HepG2 (cell line): ENCODE measurements around the gene GEMIN2. TPM values are rescaled to one million over a fixed set of nuclear protein-coding genes. Genes with fewer than 3 reads are reported as not detected.
A peak's percentile ranks its signal among the peaks of the same experiment; 100 is the strongest.

ENCODE experiments used
- FIP1L1 ChIP-seq: fragments of 200-400 bp; formaldehyde crosslinking; IDR thresholded peaks from 2 replicates; pipeline ENCODE4 v1.6.1; 2018; ENCODE audit warnings: low read depth, mild to moderate bottlenecking, low read length, moderate library complexity, borderline replicate concordance; ENCODE audit not compliant: insufficient read depth
- GLMP ChIP-seq: sonication (generic); formaldehyde crosslinking; IDR thresholded peaks from 2 replicates; pipeline ENCODE4 v1.9.0; 2021; ENCODE audit warnings: missing genetic modification reagents, mild to moderate bottlenecking, borderline replicate concordance
- IKZF4 ChIP-seq: sonication (generic); formaldehyde crosslinking; IDR thresholded peaks from 2 replicates; pipeline ENCODE4 v1.5.1; 2020; ENCODE audit warnings: borderline replicate concordance, mild to moderate bottlenecking, low read depth, missing genetic modification reagents; ENCODE audit errors: not compliant biosample characterization
- IRX3 ChIP-seq: sonication (generic); formaldehyde crosslinking; IDR thresholded peaks from 2 replicates; pipeline ENCODE4 v1.8.1; 2023; ENCODE audit warnings: mild to moderate bottlenecking, low read depth, missing genetic modification reagents, borderline replicate concordance
- ISL2 ChIP-seq: sonication (generic); formaldehyde crosslinking; IDR thresholded peaks from 2 replicates; pipeline ENCODE4 v1.5.0; 2020; ENCODE audit warnings: missing genetic modification reagents
- JUNB ChIP-seq: sonication (generic); formaldehyde crosslinking; IDR thresholded peaks from 2 replicates; pipeline ENCODE4 v1.8.0; 2022; ENCODE audit warnings: missing genetic modification reagents, mild to moderate bottlenecking, borderline replicate concordance
- RORA ChIP-seq: sonication (generic); formaldehyde crosslinking; IDR thresholded peaks from 2 replicates; pipeline ENCODE4 v1.5.0; 2020; ENCODE audit warnings: mild to moderate bottlenecking, missing genetic modification reagents, moderate library complexity
- SALL1 ChIP-seq: sonication (generic); formaldehyde crosslinking; IDR thresholded peaks from 2 replicates; pipeline ENCODE4 v1.8.0; 2022; ENCODE audit warnings: mild to moderate bottlenecking, missing genetic modification reagents
- ZBTB21 ChIP-seq: sonication (generic); formaldehyde crosslinking; IDR thresholded peaks from 2 replicates; pipeline ENCODE4 v1.4.0; 2020; ENCODE audit warnings: missing genetic modification reagents
- ZBTB8A ChIP-seq: sonication (generic); formaldehyde crosslinking; IDR thresholded peaks from 2 replicates; pipeline ENCODE4 v1.4.0; 2020; ENCODE audit warnings: mild to moderate bottlenecking, low read depth, missing genetic modification reagents, borderline replicate concordance
- ZNF747 ChIP-seq: sonication (generic); formaldehyde crosslinking; IDR thresholded peaks from 2 replicates; pipeline ENCODE4 v1.8.1; 2023; ENCODE audit warnings: missing genetic modification reagents, mild to moderate bottlenecking, borderline replicate concordance
- polyA plus RNA-seq, 8 experiments: library from polyadenylated mRNA; depleted of rRNA in 3 of 8; stranded (reverse) in 7 of 8; unstranded in 1 of 8; fragments of >200 nt; fragmentation: Illumina TruSeq in 4 of 8; extraction: Trizol in 4 of 8; gene quantifications; 2 replicates each; pipeline versions ENCODE4 v1.2.1 to v1.2.3, GENCODE V29; 2011 to 2016; ENCODE audit warnings: low read depth in 4 of 8, missing spikeins in 1 of 8, mixed read lengths in 1 of 8; ENCODE audit not compliant: insufficient read depth in 1 of 8
- total RNA-seq, 5 experiments: library from RNA; depleted of rRNA; stranded (reverse); fragments of >200 nt; fragmentation: Illumina TruSeq; extraction: Trizol; gene quantifications; 2 replicates each; pipeline ENCODE4 v1.2.3, GENCODE V29; 2016; ENCODE audit warnings: low read depth in 1 of 5
- TF ChIP-seq, protein P1 (sequence below): sonication (generic); formaldehyde crosslinking; IDR thresholded peaks from 2 replicates; pipeline ENCODE4 v1.4.0; 2020; ENCODE audit warnings: mild to moderate bottlenecking, missing genetic modification reagents
- TF ChIP-seq, protein P2 (sequence below): sonication (generic); formaldehyde crosslinking; IDR thresholded peaks from 2 replicates; pipeline ENCODE4 v1.4.0; 2020; ENCODE audit warnings: missing genetic modification reagents
- TF ChIP-seq, protein P3 (sequence below): fragments of 450-650 bp; IDR thresholded peaks from 2 replicates; pipeline ENCODE4 v1.6.1; 2017
- TF ChIP-seq, protein P4 (sequence below): IDR thresholded peaks from 2 replicates; pipeline ENCODE4 v1.6.1; 2018; ENCODE audit warnings: missing genetic modification reagents, mild to moderate bottlenecking, missing compliant biosample characterization

GEMIN2 gene
- total and polyA plus RNA-seq, 2 of the 13 experiments (the other 11 are each of a cell fraction or from before 2014, with no cell fraction given), result 54.8 to 110 TPM

GRCh38 chr14:39102265-39102968, 11.7 kb upstream of the GEMIN2 start (continued):
- TF ChIP-seq, protein P1, sequence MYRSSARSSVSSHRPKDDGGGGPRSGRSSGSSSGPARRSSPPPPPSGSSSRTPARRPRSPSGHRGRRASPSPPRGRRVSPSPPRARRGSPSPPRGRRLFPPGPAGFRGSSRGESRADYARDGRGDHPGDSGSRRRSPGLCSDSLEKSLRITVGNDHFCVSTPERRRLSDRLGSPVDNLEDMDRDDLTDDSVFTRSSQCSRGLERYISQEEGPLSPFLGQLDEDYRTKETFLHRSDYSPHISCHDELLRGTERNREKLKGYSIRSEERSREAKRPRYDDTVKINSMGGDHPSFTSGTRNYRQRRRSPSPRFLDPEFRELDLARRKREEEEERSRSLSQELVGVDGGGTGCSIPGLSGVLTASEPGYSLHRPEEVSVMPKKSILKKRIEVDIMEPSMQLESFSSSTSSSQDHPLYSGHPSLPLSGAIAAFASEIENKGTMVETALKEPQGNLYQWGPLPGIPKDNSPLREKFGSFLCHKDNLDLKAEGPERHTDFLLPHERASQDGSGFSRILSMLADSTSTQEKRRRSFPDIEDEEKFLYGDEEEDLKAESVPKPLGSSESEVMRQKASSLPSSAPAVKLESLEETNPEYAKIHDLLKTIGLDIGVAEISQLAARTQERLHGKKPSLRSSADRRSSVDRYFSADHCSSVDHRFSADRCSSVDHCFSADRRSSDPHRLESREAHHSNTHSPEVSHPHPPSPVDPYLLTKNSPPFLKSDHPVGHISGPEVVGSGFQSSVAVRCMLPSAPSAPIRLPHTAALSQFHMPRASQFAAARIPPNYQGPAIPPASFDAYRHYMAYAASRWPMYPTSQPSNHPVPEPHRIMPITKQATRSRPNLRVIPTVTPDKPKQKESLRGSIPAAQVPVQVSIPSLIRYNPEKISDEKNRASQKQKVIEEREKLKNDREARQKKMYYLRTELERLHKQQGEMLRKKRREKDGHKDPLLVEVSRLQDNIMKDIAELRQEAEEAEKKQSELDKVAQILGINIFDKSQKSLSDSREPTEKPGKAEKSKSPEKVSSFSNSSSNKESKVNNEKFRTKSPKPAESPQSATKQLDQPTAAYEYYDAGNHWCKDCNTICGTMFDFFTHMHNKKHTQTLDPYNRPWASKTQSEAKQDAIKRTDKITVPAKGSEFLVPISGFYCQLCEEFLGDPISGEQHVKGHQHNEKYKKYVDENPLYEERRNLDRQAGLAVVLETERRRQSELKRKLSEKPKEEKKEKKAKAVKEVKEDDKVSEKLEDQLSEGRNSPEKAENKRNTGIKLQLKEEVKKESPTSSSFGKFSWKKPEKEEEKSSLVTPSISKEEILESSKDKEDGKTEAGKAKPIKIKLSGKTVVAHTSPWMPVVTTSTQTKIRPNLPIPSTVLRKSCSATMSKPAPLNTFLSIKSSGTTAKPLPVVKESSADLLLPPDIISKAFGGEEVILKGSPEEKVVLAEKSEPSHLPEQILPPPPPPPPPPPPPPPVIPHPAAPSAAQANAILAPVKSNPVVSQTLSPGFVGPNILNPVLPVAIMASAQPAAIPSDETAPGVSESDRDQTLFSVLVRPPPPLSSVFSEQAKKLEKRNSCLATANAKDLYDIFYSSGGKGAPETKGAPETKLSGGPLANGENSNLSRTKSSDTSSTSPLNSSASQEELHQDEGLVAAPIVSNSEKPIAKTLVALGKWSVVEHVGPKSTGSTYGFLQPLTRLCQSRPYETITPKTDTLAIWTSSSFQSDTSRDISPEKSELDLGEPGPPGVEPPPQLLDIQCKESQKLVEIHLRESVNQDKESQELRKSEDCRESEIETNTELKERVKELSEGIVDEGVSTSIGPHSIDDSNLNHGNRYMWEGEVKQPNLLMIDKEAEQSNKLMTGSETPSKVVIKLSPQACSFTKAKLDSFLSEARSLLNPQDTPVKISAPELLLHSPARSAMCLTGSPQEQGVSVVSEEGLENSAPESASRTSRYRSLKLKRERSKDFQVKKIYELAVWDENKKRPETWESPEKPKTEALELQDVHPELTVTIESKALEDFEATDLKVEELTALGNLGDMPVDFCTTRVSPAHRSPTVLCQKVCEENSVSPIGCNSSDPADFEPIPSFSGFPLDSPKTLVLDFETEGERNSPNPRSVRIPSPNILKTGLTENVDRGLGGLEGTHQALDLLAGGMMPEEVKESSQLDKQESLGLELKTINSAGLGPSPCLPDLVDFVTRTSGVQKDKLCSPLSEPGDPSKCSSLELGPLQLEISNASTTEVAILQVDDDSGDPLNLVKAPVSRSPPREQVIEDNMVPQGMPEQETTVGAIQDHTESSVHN (CRISPR knock-in tag), result no peak
- TF ChIP-seq ISL2 (CRISPR knock-in tag), result no peak; the same call in 1 of the 2 replicates
- no peak; the same call in 1 of the 2 replicates for TF ChIP-seq IRX3 (CRISPR knock-in tag)
- TF ChIP-seq, protein P2, sequence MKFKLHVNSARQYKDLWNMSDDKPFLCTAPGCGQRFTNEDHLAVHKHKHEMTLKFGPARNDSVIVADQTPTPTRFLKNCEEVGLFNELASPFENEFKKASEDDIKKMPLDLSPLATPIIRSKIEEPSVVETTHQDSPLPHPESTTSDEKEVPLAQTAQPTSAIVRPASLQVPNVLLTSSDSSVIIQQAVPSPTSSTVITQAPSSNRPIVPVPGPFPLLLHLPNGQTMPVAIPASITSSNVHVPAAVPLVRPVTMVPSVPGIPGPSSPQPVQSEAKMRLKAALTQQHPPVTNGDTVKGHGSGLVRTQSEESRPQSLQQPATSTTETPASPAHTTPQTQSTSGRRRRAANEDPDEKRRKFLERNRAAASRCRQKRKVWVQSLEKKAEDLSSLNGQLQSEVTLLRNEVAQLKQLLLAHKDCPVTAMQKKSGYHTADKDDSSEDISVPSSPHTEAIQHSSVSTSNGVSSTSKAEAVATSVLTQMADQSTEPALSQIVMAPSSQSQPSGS, result peak; percentile 92
- TF ChIP-seq JUNB (CRISPR knock-in tag), result no peak
- no peak for TF ChIP-seq IKZF4 (CRISPR knock-in tag)
- TF ChIP-seq FIP1L1, result no peak
- TF ChIP-seq RORA (CRISPR knock-in tag), result no peak
- TF ChIP-seq ZBTB21 (CRISPR knock-in tag), result peak; percentile 78; the same call in 1 of the 2 replicates
- TF ChIP-seq SALL1 (CRISPR knock-in tag), result no peak
- no peak for TF ChIP-seq ZBTB8A
- TF ChIP-seq ZNF747, result no peak
- TF ChIP-seq GLMP, result no peak
- TF ChIP-seq, protein P3, sequence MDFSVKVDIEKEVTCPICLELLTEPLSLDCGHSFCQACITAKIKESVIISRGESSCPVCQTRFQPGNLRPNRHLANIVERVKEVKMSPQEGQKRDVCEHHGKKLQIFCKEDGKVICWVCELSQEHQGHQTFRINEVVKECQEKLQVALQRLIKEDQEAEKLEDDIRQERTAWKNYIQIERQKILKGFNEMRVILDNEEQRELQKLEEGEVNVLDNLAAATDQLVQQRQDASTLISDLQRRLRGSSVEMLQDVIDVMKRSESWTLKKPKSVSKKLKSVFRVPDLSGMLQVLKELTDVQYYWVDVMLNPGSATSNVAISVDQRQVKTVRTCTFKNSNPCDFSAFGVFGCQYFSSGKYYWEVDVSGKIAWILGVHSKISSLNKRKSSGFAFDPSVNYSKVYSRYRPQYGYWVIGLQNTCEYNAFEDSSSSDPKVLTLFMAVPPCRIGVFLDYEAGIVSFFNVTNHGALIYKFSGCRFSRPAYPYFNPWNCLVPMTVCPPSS, result no peak
- TF ChIP-seq, protein P4, sequence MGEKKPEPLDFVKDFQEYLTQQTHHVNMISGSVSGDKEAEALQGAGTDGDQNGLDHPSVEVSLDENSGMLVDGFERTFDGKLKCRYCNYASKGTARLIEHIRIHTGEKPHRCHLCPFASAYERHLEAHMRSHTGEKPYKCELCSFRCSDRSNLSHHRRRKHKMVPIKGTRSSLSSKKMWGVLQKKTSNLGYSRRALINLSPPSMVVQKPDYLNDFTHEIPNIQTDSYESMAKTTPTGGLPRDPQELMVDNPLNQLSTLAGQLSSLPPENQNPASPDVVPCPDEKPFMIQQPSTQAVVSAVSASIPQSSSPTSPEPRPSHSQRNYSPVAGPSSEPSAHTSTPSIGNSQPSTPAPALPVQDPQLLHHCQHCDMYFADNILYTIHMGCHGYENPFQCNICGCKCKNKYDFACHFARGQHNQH, result no peak
